ENCODE results near the gene PAX8. TPM values are rescaled to one million over a fixed set of nuclear protein-coding genes. Genes with fewer than 3 reads are reported as not detected.

PAX8 gene
- total and polyA plus RNA-seq, 2 of the 13 experiments (the other 11 are each of a cell fraction or from before 2014, with no cell fraction given) = 1.5 to 8.8 TPM

- TF ChIP-seq ZNF615 (CRISPR knock-in tag; IDR thresholded peaks at IDR 0.05; ENCODE audit: borderline replicate concordance) (peak; percentile 68; the same call in 1 of the 2 replicates), EP300 (IDR thresholded peaks at IDR 0.05; ENCODE audit: low read depth in 2 of 2, low read length in 2 of 2) (peak; percentile 38 to 58; a peak in 3 of 4 replicates), EP300 (CRISPR knock-in tag; IDR thresholded peaks at IDR 0.05; ENCODE audit: borderline replicate concordance) (no peak), POLR2AphosphoS2 (IDR thresholded peaks at IDR 0.05; ENCODE audit: low read depth, low read length) (no peak), LBX2 (CRISPR knock-in tag; IDR thresholded peaks at IDR 0.05; ENCODE audit: borderline replicate concordance) (no peak; the same call in 1 of the 2 replicates), ZBTB43 (CRISPR knock-in tag; conservative IDR thresholded peaks at IDR 0.05) (no peak), AHR (CRISPR knock-in tag; IDR thresholded peaks at IDR 0.05) (peak; percentile 70), FOXA1 (IDR thresholded peaks at IDR 0.05) (no peak), FOXA1 (CRISPR knock-in tag; IDR thresholded peaks at IDR 0.05) (peak; percentile 26; the same call in 1 of the 2 replicates), HOXA7 (CRISPR knock-in tag; IDR thresholded peaks at IDR 0.05) (no peak), KLF13 (CRISPR knock-in tag; IDR thresholded peaks at IDR 0.05) (0 out of 2 replicates have a peak, but pooled peaks have one; percentile 45), ZMYM2 (CRISPR knock-in tag; IDR thresholded peaks at IDR 0.05) (no peak), ZBTB20 (CRISPR knock-in tag; IDR thresholded peaks at IDR 0.05; ENCODE audit: borderline replicate concordance, low read depth) (no peak), ZKSCAN8 (CRISPR knock-in tag; IDR thresholded peaks at IDR 0.05; ENCODE audit: borderline replicate concordance) (peak; percentile 25; the same call in 1 of the 2 replicates), RXRA (CRISPR knock-in tag; IDR thresholded peaks at IDR 0.05) (peak; percentile 78; the same call in 1 of the 2 replicates)
- TF ChIP-seq, protein P1, sequence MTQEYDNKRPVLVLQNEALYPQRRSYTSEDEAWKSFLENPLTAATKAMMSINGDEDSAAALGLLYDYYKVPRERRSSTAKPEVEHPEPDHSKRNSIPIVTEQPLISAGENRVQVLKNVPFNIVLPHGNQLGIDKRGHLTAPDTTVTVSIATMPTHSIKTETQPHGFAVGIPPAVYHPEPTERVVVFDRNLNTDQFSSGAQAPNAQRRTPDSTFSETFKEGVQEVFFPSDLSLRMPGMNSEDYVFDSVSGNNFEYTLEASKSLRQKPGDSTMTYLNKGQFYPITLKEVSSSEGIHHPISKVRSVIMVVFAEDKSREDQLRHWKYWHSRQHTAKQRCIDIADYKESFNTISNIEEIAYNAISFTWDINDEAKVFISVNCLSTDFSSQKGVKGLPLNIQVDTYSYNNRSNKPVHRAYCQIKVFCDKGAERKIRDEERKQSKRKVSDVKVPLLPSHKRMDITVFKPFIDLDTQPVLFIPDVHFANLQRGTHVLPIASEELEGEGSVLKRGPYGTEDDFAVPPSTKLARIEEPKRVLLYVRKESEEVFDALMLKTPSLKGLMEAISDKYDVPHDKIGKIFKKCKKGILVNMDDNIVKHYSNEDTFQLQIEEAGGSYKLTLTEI (CRISPR knock-in tag; conservative IDR thresholded peaks at IDR 0.05) = no peak
- TF ChIP-seq, protein P2, sequence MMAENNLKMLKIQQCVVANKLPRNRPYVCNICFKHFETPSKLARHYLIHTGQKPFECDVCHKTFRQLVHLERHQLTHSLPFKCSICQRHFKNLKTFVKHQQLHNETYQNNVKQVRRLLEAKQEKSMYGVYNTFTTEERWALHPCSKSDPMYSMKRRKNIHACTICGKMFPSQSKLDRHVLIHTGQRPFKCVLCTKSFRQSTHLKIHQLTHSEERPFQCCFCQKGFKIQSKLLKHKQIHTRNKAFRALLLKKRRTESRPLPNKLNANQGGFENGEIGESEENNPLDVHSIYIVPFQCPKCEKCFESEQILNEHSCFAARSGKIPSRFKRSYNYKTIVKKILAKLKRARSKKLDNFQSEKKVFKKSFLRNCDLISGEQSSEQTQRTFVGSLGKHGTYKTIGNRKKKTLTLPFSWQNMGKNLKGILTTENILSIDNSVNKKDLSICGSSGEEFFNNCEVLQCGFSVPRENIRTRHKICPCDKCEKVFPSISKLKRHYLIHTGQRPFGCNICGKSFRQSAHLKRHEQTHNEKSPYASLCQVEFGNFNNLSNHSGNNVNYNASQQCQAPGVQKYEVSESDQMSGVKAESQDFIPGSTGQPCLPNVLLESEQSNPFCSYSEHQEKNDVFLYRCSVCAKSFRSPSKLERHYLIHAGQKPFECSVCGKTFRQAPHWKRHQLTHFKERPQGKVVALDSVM (CRISPR knock-in tag; IDR thresholded peaks at IDR 0.05) = peak; percentile 75
Measured at GRCh38 chr2:113198790-113199612, 79.7 kb downstream of the PAX8 start (continued).
